Measurements from ENCODE around the gene EML1.

EML1 gene

GRCh38 chr14:99883866-99884650 lies 90.8 kb downstream of the EML1 start:
- Histone ChIP-seq H3K9me3 (no peaks in the 10 kb centered on the region), H3K27me3 (peaks cover 47% of the 10 kb centered on the region), H3K4me1 (ENCODE audit: control insufficient read depth in 1 of 2, insufficient read depth in 1 of 2, low read depth in 1 of 2, low read length in 1 of 2) (no peaks in the 10 kb centered on the region), H3K36me3 (no peaks in the 10 kb centered on the region), H3K27ac (no peak overlapping the region), H3K4me3 (ENCODE audit: low read depth in 1 of 2, low read length in 1 of 2) (no peak overlapping the region)
- TF ChIP-seq CTCF (IDR thresholded peaks at IDR 0.05), result no peak

GRCh38 chr14:99884834-99885648 lies 91.8 kb downstream of the EML1 start:
- Histone ChIP-seq H3K27me3 (peaks cover 37% of the 10 kb centered on the region), H3K27ac (no peak overlapping the region), H3K36me3 (no peaks in the 10 kb centered on the region), H3K9me3 (no peaks in the 10 kb centered on the region), H3K4me1 (ENCODE audit: control insufficient read depth in 1 of 2, insufficient read depth in 1 of 2, low read depth in 1 of 2, low read length in 1 of 2) (no peaks in the 10 kb centered on the region), H3K4me3 (ENCODE audit: low read depth in 1 of 2, low read length in 1 of 2) (no peak overlapping the region)
- no peak for TF ChIP-seq CTCF (IDR thresholded peaks at IDR 0.05)

GRCh38 chr14:99885649-99885958 lies 92.4 kb downstream of the EML1 start:
- no peak overlapping the region for H3K4me3 ChIP-seq (ENCODE audit: low read depth in 1 of 2, low read length in 1 of 2)
- TF ChIP-seq CTCF (IDR thresholded peaks at IDR 0.05), result no peak
- H3K9me3 ChIP-seq, result no peaks in the 10 kb centered on the region
- no peak overlapping the region for H3K27ac ChIP-seq
- H3K27me3 ChIP-seq, result peaks cover 32% of the 10 kb centered on the region
- no peaks in the 10 kb centered on the region for H3K4me1 ChIP-seq (ENCODE audit: control insufficient read depth in 1 of 2, insufficient read depth in 1 of 2, low read depth in 1 of 2, low read length in 1 of 2)
- H3K36me3 ChIP-seq, result no peaks in the 10 kb centered on the region

GRCh38 chr14:99887407-99887806 lies 94.2 kb downstream of the EML1 start:
- no peaks in the 10 kb centered on the region for H3K36me3 ChIP-seq
- no peak overlapping the region for H3K4me3 ChIP-seq (ENCODE audit: low read depth in 1 of 2, low read length in 1 of 2)
- H3K4me1 ChIP-seq (ENCODE audit: control insufficient read depth in 1 of 2, insufficient read depth in 1 of 2, low read depth in 1 of 2, low read length in 1 of 2), result no peaks in the 10 kb centered on the region
- H3K27ac ChIP-seq, result no peak overlapping the region
- no peak for TF ChIP-seq CTCF (IDR thresholded peaks at IDR 0.05)
- no peaks in the 10 kb centered on the region for H3K9me3 ChIP-seq
- peaks cover 15% of the 10 kb centered on the region for H3K27me3 ChIP-seq

- peaks cover 15% of the 10 kb centered on the region for H3K27me3 ChIP-seq
- H3K4me1 ChIP-seq (ENCODE audit: control insufficient read depth in 1 of 2, insufficient read depth in 1 of 2, low read depth in 1 of 2, low read length in 1 of 2), result no peaks in the 10 kb centered on the region
- TF ChIP-seq CTCF (IDR thresholded peaks at IDR 0.05), result no peak
- H3K9me3 ChIP-seq, result no peaks in the 10 kb centered on the region
- no peak overlapping the region for H3K4me3 ChIP-seq (ENCODE audit: low read depth in 1 of 2, low read length in 1 of 2)
- no peaks in the 10 kb centered on the region for H3K36me3 ChIP-seq
- H3K27ac ChIP-seq, result no peak overlapping the region
These were observed 94.9 kb downstream of the EML1 start for GRCh38 chr14:99888149-99888548.

Data from neutrophil (primary cell).